SK-N-SH (cell line): ENCODE data around the gene CRIP1. TPM values are rescaled to one million over a fixed set of nuclear protein-coding genes. Genes with fewer than 3 reads are reported as not detected.

Experiments
- CTCF ChIA-PET: fragments of 300-600, 350-600 bp; formaldehyde crosslinking; extraction: SDS; loops from one replicate; lab custom pipeline; 2021; lab: Yijun Ruan, JAX
- POLR2A ChIA-PET: fragments of 350-600 bp; sonication (Branson Sonifier 250); formaldehyde crosslinking; extraction: SDS; loops from one replicate; lab custom pipeline; 2020; ENCODE audit warnings: antibody characterized with exemption, inconsistent platforms; lab: Yijun Ruan, JAX
- DNase-seq: peaks from one replicate; pipeline ENCODE4 v3.0.0; 2012
- H2AFZ ChIP-seq: fragments of 200-600 bp; sonication (generic); 2 replicates; pipeline ENCODE4 v1.8.1; 2016; ENCODE audit warnings: antibody characterized with exemption, mild to moderate bottlenecking, low read depth
- H3F3A ChIP-seq: fragments of 200-600 bp; sonication (generic); replicated peaks from 2 replicates; pipeline ENCODE3; 2016; ENCODE audit warnings: antibody characterized with exemption, mild to moderate bottlenecking; ENCODE audit not compliant: insufficient read depth
- H3K27ac ChIP-seq, 2 experiments: fragments of 200-500 bp in 1 of 2; fragments of 200-600 bp in 1 of 2; sonication (Bioruptor generic) in 1 of 2; sonication (generic), shearing (Covaris generic) in 1 of 2; 2 replicates each; pipeline versions ENCODE4 v1.5.1 to v1.6.1; 2014 to 2016; ENCODE audit warnings: low read depth in 2 of 2, inconsistent platforms in 1 of 2, low read length in 1 of 2, mild to moderate bottlenecking in 1 of 2, mixed read lengths in 1 of 2
- H3K27me3 ChIP-seq: fragments of 200-600 bp; sonication (generic), shearing (Covaris generic); 2 replicates; pipeline ENCODE4 v1.6.1; 2016; ENCODE audit warnings: mixed run types; ENCODE audit not compliant: insufficient read depth
- H3K36me3 ChIP-seq, 2 experiments: fragments of 200-500 bp in 1 of 2; fragments of 200-600 bp in 1 of 2; sonication (Bioruptor generic) in 1 of 2; sonication (generic) in 1 of 2; replicated peaks in 1 of 2; 2 replicates each; pipeline versions ENCODE3 to v1.5.1; 2014 to 2016; ENCODE audit warnings: low read length in 1 of 2, mild to moderate bottlenecking in 1 of 2; ENCODE audit not compliant: insufficient read depth in 2 of 2, control insufficient read depth in 1 of 2
- H3K4me1 ChIP-seq, 2 experiments: fragments of 200-500 bp in 1 of 2; fragments of 200-600 bp in 1 of 2; sonication (Bioruptor generic) in 1 of 2; sonication (generic), shearing (Covaris generic) in 1 of 2; 2 replicates each; pipeline versions ENCODE4 v1.5.1 to v1.6.1; 2014 to 2016; ENCODE audit warnings: low read depth in 1 of 2, low read length in 1 of 2, mixed run types in 1 of 2; ENCODE audit not compliant: insufficient read depth in 2 of 2, control insufficient read depth in 1 of 2
- H3K4me2 ChIP-seq: fragments of 200-600 bp; sonication (generic), shearing (Covaris generic); 2 replicates; pipeline ENCODE4 v1.6.1; 2017; ENCODE audit warnings: mixed run types
- H3K4me3 ChIP-seq, 2 experiments: fragments of 200-500 bp in 1 of 2; fragments of 200-600 bp in 1 of 2; sonication (Bioruptor generic) in 1 of 2; sonication (generic), shearing (Covaris generic) in 1 of 2; 2 replicates each; pipeline versions ENCODE4 v1.5.1 to v1.8.1; 2014 to 2016; ENCODE audit warnings: low read depth in 2 of 2, inconsistent platforms in 1 of 2, low read length in 1 of 2, mild to moderate bottlenecking in 1 of 2, mixed read lengths in 1 of 2, moderate library complexity in 1 of 2
- H3K79me2 ChIP-seq: fragments of 200-600 bp; sonication (generic); 2 replicates; pipeline ENCODE4 v1.8.1; 2017; ENCODE audit warnings: mild to moderate bottlenecking; ENCODE audit not compliant: insufficient read depth
- H3K9ac ChIP-seq: fragments of 200-600 bp; sonication (generic); 2 replicates; pipeline ENCODE4 v1.6.1; 2017; ENCODE audit warnings: mixed run types
- H3K9me2 ChIP-seq: fragments of 200-600 bp; sonication (generic); 2 replicates; pipeline ENCODE4 v1.6.1; 2017; ENCODE audit warnings: mixed run types
- H3K9me3 ChIP-seq: fragments of 200-600 bp; sonication (generic); 2 replicates; pipeline ENCODE4 v1.6.1; 2017; ENCODE audit warnings: mixed run types, mild to moderate bottlenecking, moderate library complexity
- H4K20me1 ChIP-seq: fragments of 200-600 bp; sonication (generic); 2 replicates; pipeline ENCODE4 v1.6.1; 2017; ENCODE audit warnings: mild to moderate bottlenecking, mixed run types; ENCODE audit not compliant: insufficient read depth
- ELF1 ChIP-seq: IDR thresholded peaks from 2 replicates; pipeline ENCODE4 v1.4.0; 2012
- EP300 ChIP-seq, 2 experiments: IDR thresholded peaks; 2 replicates each; pipeline versions ENCODE4 v1.4.0 to v1.6.1; 2012; ENCODE audit warnings: borderline replicate concordance in 1 of 2, low read depth in 1 of 2, low read length in 1 of 2
- FOXM1 ChIP-seq: IDR thresholded peaks from 2 replicates; pipeline ENCODE4 v1.4.0; 2012; ENCODE audit warnings: low read depth, mild to moderate bottlenecking
- GATA2 ChIP-seq: sonication (generic); formaldehyde crosslinking; IDR thresholded peaks from 2 replicates; pipeline ENCODE4 v1.5.0; 2020; ENCODE audit warnings: mild to moderate bottlenecking, missing genetic modification reagents
- MEF2A ChIP-seq: IDR thresholded peaks from 2 replicates; pipeline ENCODE4 v1.4.0; 2012; ENCODE audit warnings: low read depth, borderline replicate concordance
- MXI1 ChIP-seq: IDR thresholded peaks from 2 replicates; pipeline ENCODE4 v1.6.1; 2012; ENCODE audit warnings: mild to moderate bottlenecking, low read depth, low read length, improper control_type of control experiment
- NFIC ChIP-seq: IDR thresholded peaks from 2 replicates; pipeline ENCODE4 v1.4.0; 2012; ENCODE audit warnings: borderline replicate concordance
- NRF1 ChIP-seq: IDR thresholded peaks from 2 replicates; pipeline ENCODE4 v1.6.1; 2012; ENCODE audit warnings: low read depth, mild to moderate bottlenecking, low read length
- RAD21 ChIP-seq: IDR thresholded peaks from 2 replicates; pipeline ENCODE4 v1.6.1; 2012; ENCODE audit warnings: mild to moderate bottlenecking, low read length
- SMC3 ChIP-seq: IDR thresholded peaks from 2 replicates; pipeline ENCODE4 v1.6.1; 2012; ENCODE audit warnings: low read depth, low read length, improper control_type of control experiment
- USF1 ChIP-seq: IDR thresholded peaks from 2 replicates; pipeline ENCODE4 v1.4.0; 2012; ENCODE audit warnings: low read depth, borderline replicate concordance
- ZBTB33 ChIP-seq: IDR thresholded peaks from 2 replicates; pipeline ENCODE4 v1.4.0; 2012; ENCODE audit warnings: low read depth, borderline replicate concordance
- WGBS: methylation state at CpG from one replicate; pipeline ENCODE4 v1.1.6; 2017; ENCODE audit warnings: low lambda C conversion rate; 5-methylcytosine and 5-hydroxymethylcytosine counted together
- polyA plus RNA-seq, 3 experiments: library from polyadenylated mRNA; depleted of rRNA; stranded (reverse); fragments of >200 nt; gene quantifications; 2 replicates each; pipeline ENCODE4 v1.2.3, GENCODE V29; 2012
- TF ChIP-seq, protein P1 (sequence below): IDR thresholded peaks from 2 replicates; pipeline ENCODE4 v1.6.1; 2012; ENCODE audit warnings: mild to moderate bottlenecking, low read depth, low read length, moderate library complexity
- TF ChIP-seq, protein P2 (sequence below): fragments of 150-350 bp; IDR thresholded peaks from 2 replicates; pipeline ENCODE4 v1.6.1; 2016; ENCODE audit warnings: mild to moderate bottlenecking, low read depth, low read length

CRIP1 gene
- polyA plus RNA-seq, 1 of the 3 experiments (the other 2 are of a cell fraction): 0.72 TPM

DNA sequence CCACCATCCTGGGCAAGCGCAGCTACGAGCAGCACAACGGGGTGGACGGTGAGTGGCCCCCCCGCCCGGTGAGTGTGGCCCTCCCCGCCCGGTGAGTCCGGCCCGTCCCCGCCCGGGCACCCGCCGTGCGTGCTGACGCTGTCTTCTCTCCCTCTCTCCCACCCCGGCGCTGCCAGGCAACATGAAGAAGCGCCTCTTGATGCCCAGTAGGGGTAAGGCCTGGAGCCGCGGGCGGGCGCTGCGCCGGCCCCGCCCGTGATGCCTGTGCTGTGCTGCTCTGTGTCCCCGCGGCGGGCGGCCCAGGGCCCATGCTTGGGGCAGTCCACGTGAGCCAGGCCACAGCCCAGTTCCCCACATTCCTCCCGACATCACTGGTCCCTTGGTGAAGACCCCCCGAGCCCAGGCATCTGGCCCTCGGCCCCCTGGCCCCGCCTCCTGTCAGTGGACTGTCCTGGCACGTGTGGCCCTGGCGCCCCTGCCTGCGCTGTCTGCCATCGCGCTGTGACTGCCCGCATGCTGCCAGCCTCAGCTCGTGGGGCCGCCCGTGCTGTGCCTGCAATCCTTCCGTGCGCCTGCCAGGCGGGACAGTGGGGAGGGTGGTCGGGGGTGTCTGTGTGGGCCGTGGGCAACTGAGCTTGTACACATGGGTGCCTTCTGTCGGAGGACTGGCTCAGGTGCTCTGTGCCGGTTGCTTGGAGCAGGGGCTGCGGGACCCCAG, 20.0 kb upstream of the CRIP1 start:
- peaks cover 0 to 49% of the 10 kb centered on the region in 2 experiments; a peak in 1 of 4 replicates for H3K4me1 ChIP-seq
- TF ChIP-seq USF1: no peak
- no peak for TF ChIP-seq FOXM1
- no peak for TF ChIP-seq MEF2A
- TF ChIP-seq SMC3: no peak
- TF ChIP-seq MXI1: no peak
- no peak for TF ChIP-seq NRF1
- TF ChIP-seq RAD21: no peak
- TF ChIP-seq, protein P1, sequence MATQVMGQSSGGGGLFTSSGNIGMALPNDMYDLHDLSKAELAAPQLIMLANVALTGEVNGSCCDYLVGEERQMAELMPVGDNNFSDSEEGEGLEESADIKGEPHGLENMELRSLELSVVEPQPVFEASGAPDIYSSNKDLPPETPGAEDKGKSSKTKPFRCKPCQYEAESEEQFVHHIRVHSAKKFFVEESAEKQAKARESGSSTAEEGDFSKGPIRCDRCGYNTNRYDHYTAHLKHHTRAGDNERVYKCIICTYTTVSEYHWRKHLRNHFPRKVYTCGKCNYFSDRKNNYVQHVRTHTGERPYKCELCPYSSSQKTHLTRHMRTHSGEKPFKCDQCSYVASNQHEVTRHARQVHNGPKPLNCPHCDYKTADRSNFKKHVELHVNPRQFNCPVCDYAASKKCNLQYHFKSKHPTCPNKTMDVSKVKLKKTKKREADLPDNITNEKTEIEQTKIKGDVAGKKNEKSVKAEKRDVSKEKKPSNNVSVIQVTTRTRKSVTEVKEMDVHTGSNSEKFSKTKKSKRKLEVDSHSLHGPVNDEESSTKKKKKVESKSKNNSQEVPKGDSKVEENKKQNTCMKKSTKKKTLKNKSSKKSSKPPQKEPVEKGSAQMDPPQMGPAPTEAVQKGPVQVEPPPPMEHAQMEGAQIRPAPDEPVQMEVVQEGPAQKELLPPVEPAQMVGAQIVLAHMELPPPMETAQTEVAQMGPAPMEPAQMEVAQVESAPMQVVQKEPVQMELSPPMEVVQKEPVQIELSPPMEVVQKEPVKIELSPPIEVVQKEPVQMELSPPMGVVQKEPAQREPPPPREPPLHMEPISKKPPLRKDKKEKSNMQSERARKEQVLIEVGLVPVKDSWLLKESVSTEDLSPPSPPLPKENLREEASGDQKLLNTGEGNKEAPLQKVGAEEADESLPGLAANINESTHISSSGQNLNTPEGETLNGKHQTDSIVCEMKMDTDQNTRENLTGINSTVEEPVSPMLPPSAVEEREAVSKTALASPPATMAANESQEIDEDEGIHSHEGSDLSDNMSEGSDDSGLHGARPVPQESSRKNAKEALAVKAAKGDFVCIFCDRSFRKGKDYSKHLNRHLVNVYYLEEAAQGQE: no peak
- no peak for TF ChIP-seq GATA2 (CRISPR knock-in tag)
- no peak for TF ChIP-seq NFIC
- no peak for TF ChIP-seq EP300 (IDR thresholded peaks at IDR 0.05; ENCODE audit: borderline replicate concordance in 1 of 2, low read depth in 1 of 2, low read length in 1 of 2)
- TF ChIP-seq, protein P2, sequence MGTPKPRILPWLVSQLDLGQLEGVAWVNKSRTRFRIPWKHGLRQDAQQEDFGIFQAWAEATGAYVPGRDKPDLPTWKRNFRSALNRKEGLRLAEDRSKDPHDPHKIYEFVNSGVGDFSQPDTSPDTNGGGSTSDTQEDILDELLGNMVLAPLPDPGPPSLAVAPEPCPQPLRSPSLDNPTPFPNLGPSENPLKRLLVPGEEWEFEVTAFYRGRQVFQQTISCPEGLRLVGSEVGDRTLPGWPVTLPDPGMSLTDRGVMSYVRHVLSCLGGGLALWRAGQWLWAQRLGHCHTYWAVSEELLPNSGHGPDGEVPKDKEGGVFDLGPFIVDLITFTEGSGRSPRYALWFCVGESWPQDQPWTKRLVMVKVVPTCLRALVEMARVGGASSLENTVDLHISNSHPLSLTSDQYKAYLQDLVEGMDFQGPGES: no peak
- TF ChIP-seq ZBTB33: no peak
- TF ChIP-seq ELF1: no peak
- H3K9me2 ChIP-seq: no peaks in the 10 kb centered on the region
- H3K9me3 ChIP-seq: no peaks in the 10 kb centered on the region
- H4K20me1 ChIP-seq: no peaks in the 10 kb centered on the region
- DNase-seq: no peak
- H3K9ac ChIP-seq: no peak overlapping the region
- H3K4me3 ChIP-seq: no peak overlapping the region
- no peaks in the 10 kb centered on the region for H3K27me3 ChIP-seq
- H3K36me3 ChIP-seq: peaks cover 4 to 66% of the 10 kb centered on the region in 2 experiments
- no peaks in the 10 kb centered on the region for H3K79me2 ChIP-seq
- POLR2A ChIA-PET: no interaction called here
- peak overlapping the region in 1 of 2 experiments; percentile 30; a peak in 1 of 4 replicates for H3K27ac ChIP-seq
- H2AFZ ChIP-seq: no peak overlapping the region
- WGBS: 95% methylated on average over 30 of the region's 53 CpGs
- no peaks in the 10 kb centered on the region for H3F3A ChIP-seq
- no peak overlapping the region for H3K4me2 ChIP-seq
- CTCF ChIA-PET: interaction anchor here (0.6 to 8.1 kb wide), 5 partner anchors 17 to 71 kb away, joined by 3 to 137 read pairs (median 4); partner anchors contain the start of genes CRIP1 and TEDC1
